NCI-H446 (cell line): ENCODE measurements around the gene CNTNAP2.

ENCODE experiments used
- DNase-seq, 2 experiments: peaks; one replicate each; lab custom pipeline; 2025; lab: John Stamatoyannopoulos, UW

CNTNAP2 gene

DNA sequence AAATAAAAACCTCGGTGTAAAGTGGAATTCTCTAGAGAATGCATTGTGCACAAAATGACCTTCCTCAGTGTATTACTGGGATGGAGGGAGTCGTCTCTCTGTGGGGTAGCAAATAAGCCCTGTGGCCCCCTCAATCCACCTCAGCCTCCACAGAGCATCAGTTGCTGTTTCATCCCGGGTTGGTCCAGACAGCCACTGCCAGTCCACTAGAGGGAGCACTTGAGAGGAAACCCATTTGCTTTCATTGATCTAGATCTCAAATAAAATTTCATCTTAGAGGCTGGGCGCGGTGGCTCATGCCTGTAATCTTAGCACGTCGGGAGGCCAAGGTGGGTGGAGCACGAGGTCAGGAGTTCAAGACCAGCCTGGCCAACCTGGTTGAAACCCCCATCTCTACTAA lies 1128.7 kb downstream of the CNTNAP2 start:
- peak in 1 of 2 experiments; percentile 33 for DNase-seq

DNA sequence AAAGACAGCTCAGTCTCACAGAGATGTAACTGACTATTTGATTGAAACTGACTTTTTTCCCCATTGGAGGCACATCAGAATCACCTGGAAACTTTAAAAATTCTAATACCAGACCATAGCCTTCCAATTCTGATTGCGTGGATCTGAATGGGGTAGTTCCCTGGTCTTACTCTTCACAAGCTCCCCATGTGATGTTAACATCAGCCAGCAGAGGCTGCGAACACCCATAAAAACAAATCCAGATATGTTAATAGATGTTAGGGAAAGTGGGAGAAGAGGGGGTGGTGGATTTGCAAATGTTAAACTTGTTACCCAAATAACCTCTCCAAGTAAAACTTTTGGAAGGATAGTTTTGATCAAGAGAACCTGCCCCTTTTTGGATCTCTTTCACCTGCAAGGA lies 1133.4 kb downstream of the CNTNAP2 start:
- no peak for DNase-seq

DNA sequence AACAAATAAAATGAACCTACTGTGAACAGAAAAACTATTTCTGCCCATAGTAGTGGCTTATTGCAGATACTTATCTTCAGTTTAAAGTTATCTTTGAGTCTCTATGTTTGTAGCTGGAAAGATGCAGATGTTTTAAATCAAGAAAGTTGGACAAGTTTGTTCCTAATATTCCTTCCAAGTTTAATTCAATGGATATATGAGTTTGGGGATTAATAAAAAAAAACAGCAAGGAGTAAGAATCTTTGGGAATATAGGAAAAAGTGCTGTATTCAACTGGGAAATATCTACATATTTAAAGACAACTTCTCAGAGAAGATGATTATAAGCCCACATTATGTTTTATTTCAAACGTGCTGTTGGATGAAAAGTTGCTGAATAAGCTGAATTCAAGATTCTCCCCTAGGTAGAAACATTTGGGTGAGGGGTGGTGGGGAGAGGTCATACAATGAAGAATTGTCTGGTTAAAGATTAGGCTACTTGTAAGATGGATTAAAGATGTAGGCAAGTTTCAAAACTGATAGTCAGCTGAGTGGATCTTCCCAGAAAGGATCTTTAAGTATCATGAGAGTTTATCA lies 1135.2 kb downstream of the CNTNAP2 start:
- DNase-seq = no peak

DNA sequence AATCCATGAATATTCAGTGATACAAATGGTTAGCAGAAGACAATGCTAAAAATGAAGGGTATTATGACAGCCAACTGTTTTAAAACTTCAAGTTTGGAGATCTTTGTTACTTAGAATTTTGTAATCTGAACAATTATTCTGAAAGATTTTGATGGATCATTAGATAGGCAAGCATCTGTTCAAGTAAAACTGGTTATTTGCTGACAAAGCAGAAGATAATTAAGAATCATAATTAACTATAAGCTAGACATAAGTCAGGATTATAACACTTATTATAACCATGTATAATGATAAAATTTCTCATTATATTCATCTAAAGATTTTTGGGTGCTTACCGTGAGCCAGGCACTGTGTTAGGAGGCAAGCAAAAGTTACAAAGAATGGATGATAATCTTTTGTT lies 1145.1 kb downstream of the CNTNAP2 start:
- DNase-seq = no peak

DNA sequence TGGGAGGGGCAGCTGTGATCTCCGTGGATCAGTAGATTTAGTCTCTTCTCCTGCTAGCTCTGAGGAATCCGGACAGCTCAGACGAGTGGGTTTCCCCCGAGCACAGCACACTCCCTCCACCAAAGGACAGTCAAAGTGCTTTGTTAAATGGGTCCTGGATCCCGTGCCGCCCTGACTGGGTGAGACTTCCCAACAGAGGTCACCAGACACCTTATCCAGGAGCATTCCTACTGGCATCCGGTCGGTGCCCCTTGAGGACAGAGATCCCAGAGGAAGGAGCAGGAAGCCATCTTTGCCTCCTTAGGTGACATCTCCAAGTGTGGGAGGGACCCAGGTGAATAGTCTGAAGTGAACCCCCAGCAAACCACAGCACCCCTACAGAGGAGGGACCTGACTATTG lies 1148.9 kb downstream of the CNTNAP2 start:
- no peak for DNase-seq

DNA sequence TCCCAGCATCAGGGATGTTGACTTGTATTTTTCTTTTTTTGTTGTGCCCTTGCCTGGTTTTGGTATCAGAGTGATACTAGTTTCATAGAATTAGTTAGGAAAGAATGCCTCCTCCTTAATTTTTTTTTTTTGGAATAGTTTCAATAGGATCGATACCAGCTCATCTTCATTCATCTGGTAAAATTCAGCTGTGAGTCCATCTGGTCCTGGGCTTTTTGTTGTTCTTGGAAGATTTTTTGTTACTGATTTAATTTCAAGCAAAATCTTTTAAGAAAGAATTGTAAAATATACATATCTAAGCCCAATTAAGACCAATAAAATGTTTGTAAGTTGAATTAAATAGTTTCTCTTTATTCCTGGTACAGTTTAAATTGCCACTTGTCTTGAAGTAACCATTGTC lies 1159.5 kb downstream of the CNTNAP2 start:
- peak in 1 of 2 experiments; percentile 37 for DNase-seq

DNA sequence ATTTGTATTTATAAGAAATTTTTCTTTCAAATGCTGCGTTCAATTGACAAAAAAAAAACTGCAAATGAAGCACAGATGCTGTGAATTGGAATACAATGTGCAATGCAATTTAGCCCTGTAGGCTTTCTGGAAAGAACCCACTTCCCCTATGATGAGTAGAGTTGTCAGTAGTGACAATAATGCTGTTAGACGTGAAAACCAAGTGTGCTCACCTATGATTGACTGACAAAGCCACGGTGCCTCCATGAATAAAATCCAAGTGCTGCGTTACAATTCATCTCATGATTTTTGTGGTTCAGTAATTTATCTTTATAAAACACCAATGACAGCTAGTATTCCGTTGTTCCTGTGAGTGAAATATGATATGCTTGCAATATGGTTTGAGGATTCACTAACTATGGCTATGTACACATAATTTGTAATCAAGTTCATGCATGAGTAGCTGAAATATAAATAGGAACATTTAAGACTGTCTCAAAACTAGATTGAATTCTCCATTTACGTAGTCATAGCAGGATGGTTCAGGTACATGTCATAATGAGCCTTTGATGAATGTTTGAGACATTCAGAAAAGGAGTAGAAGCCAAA lies 1160.3 kb downstream of the CNTNAP2 start:
- DNase-seq = peak in 1 of 2 experiments; percentile 50

DNA sequence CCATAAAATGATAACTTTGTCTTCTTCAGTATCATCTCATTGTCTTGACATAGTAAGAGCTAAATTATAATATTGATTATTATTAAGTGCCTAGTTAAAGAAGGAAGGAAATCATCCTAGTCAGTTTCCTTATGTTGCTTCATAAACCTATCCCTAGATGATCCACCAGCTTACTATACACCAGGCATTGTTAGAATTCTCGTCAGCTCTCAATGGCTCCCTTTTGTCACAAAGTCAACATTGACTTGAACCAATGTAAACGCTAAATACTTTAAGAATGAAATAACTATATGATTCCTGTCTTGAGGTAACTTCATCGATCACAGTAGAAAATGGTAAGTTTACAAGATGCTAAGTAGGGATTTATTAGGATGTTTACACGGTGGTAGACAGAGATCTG lies 1162.9 kb downstream of the CNTNAP2 start:
- DNase-seq = no peak

DNA sequence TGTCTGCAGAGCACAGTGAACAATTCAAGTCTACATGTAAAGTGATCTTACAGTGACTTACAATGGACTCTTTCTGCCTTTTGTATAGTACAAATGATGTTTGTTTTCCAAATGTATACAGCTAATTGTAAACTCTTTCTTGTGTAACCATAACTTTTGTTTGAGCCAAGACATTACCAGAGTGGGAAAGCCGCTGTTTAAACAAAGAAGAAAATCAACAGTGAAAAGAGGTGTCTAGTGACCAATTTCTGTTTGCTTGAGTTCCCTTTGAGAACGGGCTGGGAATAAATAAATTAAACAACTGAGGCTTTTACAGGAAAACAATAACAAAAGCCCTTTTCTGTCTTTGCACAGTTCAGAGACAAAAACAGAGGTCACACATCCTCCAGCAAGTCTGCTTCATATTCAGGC lies 1163.4 kb downstream of the CNTNAP2 start:
- no peak for DNase-seq

DNA sequence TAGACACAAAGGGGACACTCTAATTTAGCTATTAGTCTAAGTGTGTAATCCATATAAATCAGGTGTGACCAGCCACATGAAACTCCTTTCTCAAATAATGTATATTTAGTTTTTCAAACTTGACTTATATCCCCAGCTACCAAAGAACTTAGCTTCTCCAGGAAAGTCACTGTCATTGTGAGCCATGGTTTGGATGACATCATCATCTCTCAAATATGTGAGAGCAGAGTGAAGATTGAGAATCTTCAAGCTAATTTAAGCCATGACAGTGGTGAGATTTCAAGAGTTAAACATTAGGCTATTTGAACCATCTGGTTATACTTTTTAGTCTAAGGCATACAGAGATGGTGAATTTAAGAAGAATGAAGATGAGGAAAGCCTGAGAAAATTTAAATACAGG lies 1165.6 kb downstream of the CNTNAP2 start:
- no peak for DNase-seq

DNA sequence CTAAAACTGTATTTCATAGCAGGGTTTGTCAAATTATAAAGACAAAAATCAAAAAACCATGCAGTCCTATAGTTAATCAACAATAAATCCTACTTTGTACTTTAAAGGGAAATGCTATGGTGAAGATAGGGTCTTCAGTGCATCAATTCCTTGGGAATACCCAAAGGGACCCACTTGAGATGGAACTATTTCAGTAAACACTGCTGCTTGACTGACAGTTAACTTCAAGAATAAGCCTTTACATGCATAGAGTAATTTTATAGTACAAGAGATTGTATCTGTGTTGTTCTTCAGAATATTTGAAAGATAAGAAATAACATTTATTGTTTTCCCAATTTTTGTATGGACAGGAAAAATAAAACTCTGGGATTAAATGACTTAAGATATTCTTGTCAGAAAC lies 1179.6 kb downstream of the CNTNAP2 start:
- DNase-seq = no peak

DNA sequence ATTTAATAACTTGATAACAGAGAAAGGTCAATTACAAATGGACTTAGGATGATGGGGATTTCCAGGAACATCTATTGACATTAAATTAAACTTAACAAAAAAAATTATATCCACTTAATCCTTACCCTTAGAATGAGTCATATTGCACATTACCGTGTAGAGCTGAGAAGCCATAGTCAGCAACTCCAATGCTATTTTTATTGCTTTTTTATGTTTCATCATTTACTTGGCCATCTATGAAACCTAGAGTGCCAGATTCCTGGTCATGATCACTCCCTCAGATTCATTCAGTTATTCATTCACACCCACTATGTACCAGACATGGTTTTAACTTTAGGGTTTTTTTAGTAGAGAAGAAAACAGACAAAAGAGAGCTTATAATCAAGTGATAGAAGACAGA lies 1180.4 kb downstream of the CNTNAP2 start:
- DNase-seq = no peak

DNA sequence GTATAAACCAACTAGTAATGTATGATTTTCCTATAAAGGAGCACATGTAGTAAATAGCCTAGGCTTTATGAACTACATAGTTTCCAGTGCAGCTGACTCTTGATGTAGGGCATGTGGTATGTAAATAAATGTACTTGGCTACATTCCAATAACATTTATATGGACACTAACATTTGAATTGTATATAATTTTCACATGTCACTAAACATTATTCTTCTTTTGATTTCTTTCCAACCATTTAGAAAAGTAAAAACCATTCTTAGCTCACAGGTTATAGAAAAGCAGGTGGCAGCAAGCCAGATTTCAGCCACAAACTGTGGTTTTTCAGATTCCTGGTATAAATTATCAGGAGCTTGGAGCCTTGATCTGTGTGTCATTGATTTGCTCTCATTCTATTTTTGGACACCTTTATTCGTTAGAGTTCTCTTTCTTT lies 1182.0 kb downstream of the CNTNAP2 start:
- DNase-seq = peak in 1 of 2 experiments; percentile 37

DNA sequence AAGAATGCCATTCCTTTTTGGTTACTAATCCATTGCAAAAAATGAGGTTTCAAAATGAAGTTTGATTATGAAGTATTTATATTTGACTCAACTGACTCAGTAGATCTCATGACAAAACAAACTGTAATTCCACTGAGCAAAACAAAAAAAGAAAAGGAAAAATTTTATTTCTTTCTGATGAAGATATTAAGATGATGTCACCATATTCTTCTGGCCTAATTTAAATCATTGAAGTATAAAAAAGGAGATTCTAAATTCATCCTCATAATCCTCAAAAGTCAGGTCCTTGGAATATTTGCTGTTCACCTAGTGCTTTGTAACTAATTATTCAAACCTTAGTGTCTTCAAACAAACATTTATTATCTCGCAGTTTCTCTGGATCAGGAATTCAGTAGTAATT lies 1183.7 kb downstream of the CNTNAP2 start:
- no peak for DNase-seq

DNA sequence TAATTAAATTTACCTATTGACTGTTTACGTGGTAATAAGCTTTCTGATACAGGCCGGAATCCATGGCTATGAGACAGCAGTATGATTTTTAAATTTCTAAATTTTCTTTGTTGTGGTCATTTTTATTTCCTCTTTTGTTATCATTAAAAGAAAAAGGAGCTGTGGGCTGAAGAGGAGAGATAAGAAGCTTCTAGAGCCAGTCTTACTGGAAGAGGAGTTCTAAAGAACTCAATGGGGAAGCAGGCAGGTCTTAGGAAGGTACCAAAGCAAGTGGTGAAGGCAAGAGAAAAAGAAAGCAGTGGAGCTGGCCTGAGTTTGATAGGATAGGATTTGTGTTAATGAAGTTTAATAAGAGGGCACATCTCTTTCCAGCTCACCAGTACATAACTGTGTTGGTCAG lies 1187.8 kb downstream of the CNTNAP2 start:
- DNase-seq = no peak

DNA sequence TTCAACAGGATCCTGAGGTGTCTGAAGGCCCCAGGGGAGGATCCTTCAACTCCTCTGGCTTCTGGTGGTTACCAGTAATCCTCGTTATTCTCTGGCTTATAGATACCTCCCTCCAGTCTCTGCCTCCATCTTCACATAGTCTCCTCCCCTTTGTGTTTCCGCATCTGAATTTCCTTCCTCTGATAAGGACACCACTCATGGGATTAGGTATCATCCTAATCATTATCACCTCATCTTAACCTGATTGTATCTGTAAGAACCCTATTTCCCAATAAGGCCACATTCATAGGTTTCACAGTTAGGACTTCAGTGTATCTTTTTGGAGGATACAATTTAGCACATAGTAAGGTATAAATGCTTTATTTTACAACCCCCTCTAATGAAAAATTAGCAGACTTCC lies 1189.2 kb downstream of the CNTNAP2 start:
- DNase-seq = no peak

DNA sequence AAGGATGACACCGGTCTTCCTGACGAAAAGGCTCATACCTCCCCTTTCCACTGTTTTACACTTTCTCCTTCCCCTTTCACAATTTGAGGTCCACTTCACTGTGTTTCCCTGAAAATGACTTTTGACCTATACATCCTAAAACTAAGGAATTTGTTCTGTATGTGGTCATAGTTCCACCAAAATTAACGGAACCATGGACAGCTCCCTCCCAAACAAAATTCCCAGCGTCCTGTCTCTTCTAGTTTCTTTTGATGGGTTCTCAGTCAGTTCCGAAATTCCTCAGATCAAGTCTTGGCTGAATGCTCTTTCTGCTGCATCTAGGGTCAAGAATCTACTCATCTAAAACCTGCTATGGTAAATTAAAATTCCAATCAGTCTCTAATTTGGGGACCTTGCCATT lies 1191.9 kb downstream of the CNTNAP2 start:
- DNase-seq = no peak

DNA sequence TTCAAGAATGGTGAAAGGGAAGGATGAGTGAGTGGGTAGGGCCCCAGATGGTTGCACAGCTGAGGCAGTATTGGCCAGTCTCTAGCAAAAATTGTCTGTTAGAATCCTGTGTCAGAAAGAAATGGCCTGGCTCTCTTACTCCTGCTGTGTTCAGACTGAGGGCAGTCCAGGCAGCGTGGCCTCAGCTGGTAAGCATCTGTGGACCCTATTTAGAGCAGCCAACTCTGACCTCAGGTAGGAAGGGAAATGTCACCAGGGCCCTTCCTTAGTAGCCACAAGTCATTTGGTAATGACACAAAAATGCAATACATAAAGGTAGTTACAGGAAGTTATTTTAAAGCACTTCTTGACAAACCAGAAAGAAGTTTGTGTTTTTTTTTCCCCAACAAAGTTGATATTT lies 1194.7 kb downstream of the CNTNAP2 start:
- DNase-seq = no peak

DNA sequence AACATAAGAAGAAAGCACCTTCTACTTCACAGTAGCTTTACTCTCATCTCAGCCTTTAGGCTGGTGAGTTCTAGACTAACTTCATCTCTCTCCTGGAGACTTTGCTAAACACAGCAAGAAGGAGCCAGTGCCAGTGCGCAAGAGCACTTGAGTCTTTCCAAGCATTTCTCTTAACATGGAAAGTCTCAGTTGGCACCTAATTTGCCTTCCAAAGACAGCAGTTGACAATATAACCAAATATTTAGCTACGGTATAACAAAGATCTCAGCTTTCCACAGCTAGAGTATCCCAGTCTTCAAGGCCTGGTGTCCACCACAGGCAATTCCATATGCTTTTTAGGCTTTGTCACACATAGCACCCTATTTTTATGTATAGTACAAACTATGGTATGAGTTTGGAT lies 1204.9 kb downstream of the CNTNAP2 start:
- DNase-seq = no peak

DNA sequence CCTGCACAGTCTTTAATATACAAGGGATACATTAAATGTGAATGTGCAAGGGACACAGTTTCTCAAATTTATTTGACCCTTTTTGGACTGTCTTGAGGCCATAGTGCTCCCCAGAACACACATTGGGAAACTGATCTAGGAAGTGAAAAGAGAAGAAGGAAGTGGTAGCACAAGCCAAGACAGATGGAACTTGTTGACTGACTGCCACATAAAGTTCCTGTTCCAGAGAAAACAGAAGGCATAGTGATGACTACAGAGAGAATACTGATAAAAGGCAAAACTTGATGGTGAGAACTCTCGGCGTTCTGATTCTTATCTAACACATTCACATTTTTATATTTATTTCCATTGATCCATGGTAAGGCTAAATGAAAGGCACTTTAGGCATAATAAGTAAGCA lies 1216.4 kb downstream of the CNTNAP2 start:
- peak in 1 of 2 experiments; percentile 19 for DNase-seq

DNA sequence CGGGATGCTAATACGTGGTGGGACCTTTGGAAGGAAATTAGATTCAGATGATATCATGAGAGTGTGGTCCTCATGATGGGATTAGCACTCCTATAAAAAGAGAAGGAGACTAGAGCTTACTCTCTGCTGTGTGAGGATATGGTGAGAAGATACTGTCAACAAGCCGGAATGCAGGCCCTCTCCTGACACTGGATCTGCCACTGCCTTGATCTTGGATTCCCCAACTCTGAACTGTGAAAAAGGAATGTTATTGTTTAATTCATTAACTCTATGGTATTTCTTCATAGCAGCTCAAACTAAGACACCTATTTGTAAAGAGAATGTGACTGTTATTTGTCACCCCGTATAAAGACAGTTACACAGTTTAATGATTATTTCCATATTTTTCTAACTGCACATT lies 1246.5 kb downstream of the CNTNAP2 start:
- DNase-seq = no peak

DNA sequence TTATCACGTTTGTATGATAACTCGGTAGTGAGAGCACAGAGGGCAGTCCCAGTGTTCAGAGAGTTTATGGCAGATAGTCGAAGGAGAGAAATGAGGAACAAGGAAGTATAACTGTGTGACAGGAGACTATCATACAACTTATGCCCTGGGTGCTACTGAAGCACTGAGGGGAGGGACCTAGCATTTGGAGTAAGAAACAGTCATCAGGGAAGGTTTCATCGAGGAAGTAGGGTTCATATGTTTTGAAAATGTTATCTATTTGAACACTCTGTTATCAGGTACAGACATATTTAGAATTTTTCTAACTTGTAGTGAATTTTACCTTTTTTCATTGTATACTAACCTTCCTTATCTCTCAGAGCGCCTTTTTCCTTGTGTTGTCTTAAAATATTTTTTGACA lies 1259.6 kb downstream of the CNTNAP2 start:
- DNase-seq = no peak

DNA sequence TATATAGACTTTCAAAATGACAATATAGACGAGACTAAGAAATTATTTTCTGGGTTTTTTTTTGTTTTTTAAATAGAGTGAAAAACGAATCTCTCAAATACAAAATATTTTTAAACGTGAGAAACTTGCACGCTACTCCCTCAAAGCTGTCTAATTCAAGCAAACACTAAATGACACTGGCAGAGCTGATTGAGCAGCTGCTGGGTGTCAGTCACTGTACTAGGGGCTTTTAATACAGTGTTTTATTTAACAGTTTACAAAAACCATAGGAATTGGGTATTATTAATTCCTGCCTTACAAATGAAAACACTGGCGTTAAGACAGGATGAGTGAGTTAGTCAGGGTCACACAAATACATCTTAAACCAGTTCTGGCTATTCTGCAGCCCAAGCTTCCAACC lies 1264.3 kb downstream of the CNTNAP2 start:
- DNase-seq = no peak

DNA sequence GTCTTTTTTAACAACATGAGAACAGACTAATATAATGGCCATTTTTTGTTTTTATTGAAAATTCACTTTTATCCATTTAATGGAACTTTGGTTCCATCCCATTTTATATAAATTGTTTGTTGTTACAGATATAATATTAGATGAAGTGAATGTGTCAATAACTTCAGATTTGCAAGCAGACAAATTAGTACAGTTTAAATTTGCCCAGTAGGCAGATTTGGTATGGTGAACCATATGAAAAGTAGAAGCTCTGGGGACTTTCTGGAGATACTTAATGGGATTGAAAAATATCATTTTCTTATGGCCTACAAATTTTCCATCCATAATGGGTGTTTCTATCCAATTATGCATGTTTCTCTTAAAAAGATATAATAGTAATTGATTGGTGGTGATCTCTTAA lies 1277.7 kb downstream of the CNTNAP2 start:
- no peak for DNase-seq
